ENCODE data around the gene XPA.

XPA gene

GRCh38 chr9:97695390-97695789 lies 1.8 kb downstream of the XPA start:
- no peak for TF ChIP-seq CTCF (IDR thresholded peaks at IDR 0.05; ENCODE audit: low read depth, low read length, missing control alignments)
- no peak for DNase-seq (ENCODE audit: low read depth)
- no peak overlapping the region; the same call in 1 of the 2 replicates for H3K4me3 ChIP-seq (ENCODE audit: low read depth, low read length)

- no peak for DNase-seq (ENCODE audit: low read depth)
- no peak overlapping the region for H3K4me3 ChIP-seq (ENCODE audit: low read depth, low read length)
- no peak for TF ChIP-seq CTCF (IDR thresholded peaks at IDR 0.05; ENCODE audit: low read depth, low read length, missing control alignments)
Observed at GRCh38 chr9:97694769-97695168, 2.4 kb downstream of the XPA start.

- DNase-seq (ENCODE audit: low read depth): no peak
- no peak for TF ChIP-seq CTCF (IDR thresholded peaks at IDR 0.05; ENCODE audit: low read depth, low read length, missing control alignments)
- no peak overlapping the region for H3K4me3 ChIP-seq (ENCODE audit: low read depth, low read length)
Observed at GRCh38 chr9:97689401-97690180, 7.5 kb downstream of the XPA start.

GRCh38 chr9:97688654-97689053 lies 8.5 kb downstream of the XPA start:
- no peak overlapping the region for H3K4me3 ChIP-seq (ENCODE audit: low read depth, low read length)
- no peak for TF ChIP-seq CTCF (IDR thresholded peaks at IDR 0.05; ENCODE audit: low read depth, low read length, missing control alignments)
- no peak for DNase-seq (ENCODE audit: low read depth)

GRCh38 chr9:97682242-97682641 lies 14.9 kb downstream of the XPA start:
- no peak overlapping the region for H3K4me3 ChIP-seq (ENCODE audit: low read depth, low read length)
- DNase-seq (ENCODE audit: low read depth): no peak
- TF ChIP-seq CTCF (IDR thresholded peaks at IDR 0.05; ENCODE audit: low read depth, low read length, missing control alignments): no peak

GRCh38 chr9:97675655-97676054 lies 21.5 kb downstream of the XPA start:
- no peak for DNase-seq (ENCODE audit: low read depth)
- no peak for TF ChIP-seq CTCF (IDR thresholded peaks at IDR 0.05; ENCODE audit: low read depth, low read length, missing control alignments)
- no peak overlapping the region for H3K4me3 ChIP-seq (ENCODE audit: low read depth, low read length)

- TF ChIP-seq CTCF (IDR thresholded peaks at IDR 0.05; ENCODE audit: low read depth, low read length, missing control alignments): no peak
- H3K4me3 ChIP-seq (ENCODE audit: low read depth, low read length): no peak overlapping the region
- DNase-seq (ENCODE audit: low read depth): no peak
Observed at GRCh38 chr9:97673922-97674321, 23.2 kb downstream of the XPA start.

All from GM12864 (cell line).